ENCODE results near the gene STRAP. TPM values are rescaled to one million over a fixed set of nuclear protein-coding genes. Genes with fewer than 3 reads are reported as not detected.
A peak's percentile ranks its signal among the peaks of the same experiment; 100 is the strongest.

STRAP gene
- total and polyA plus RNA-seq, 10 of the 15 experiments (the other 5 are each of a cell fraction or from before 2014, with no cell fraction given), result 64.3 to 281 (median 119) TPM

GRCh38 chr12:15882118-15882971, at the start of gene STRAP (continued):
- no peak for TF ChIP-seq ZZZ3 (IDR thresholded peaks at IDR 0.05; ENCODE audit: control insufficient read depth, insufficient read length, low read depth)
- TF ChIP-seq FOXM1 (IDR thresholded peaks at IDR 0.05; ENCODE audit: low read depth, low read length), result no peak
- TF ChIP-seq RBBP5 (conservative IDR thresholded peaks at IDR 0.05), result no peak
- TF ChIP-seq CHD2 (IDR thresholded peaks at IDR 0.05; ENCODE audit: borderline replicate concordance, low read depth, low read length), result no peak
- TF ChIP-seq SIX5 (IDR thresholded peaks at IDR 0.05; ENCODE audit: low read depth, low read length, severe bottlenecking), result no peak
- no peak for TF ChIP-seq EZH2 (IDR thresholded peaks at IDR 0.05; ENCODE audit: borderline replicate concordance, control insufficient read depth, low read depth, low read length)
- TF ChIP-seq ZNF207 (IDR thresholded peaks at IDR 0.05; ENCODE audit: borderline replicate concordance), result no peak; the same call in 1 of the 2 replicates
- no peak for TF ChIP-seq E2F8 (IDR thresholded peaks at IDR 0.05; ENCODE audit: low read depth, partially characterized antibody)
- TF ChIP-seq MTA2 (IDR thresholded peaks at IDR 0.05; ENCODE audit: low read depth), result no peak
- no peak for TF ChIP-seq TCF7 (IDR thresholded peaks at IDR 0.05; ENCODE audit: borderline replicate concordance)
- peak; percentile 84 for TF ChIP-seq POU2F2 (IDR thresholded peaks at IDR 0.05; ENCODE audit: borderline replicate concordance, low read depth, low read length)
- no peak for TF ChIP-seq HDAC2 (IDR thresholded peaks at IDR 0.05)
- no peak for TF ChIP-seq ETV6 (conservative IDR thresholded peaks at IDR 0.05 in 1 of 2, IDR thresholded peaks at IDR 0.05 in 1 of 2; ENCODE audit: borderline replicate concordance in 1 of 2, low read depth in 1 of 2)
- no peak for TF ChIP-seq REST (IDR thresholded peaks at IDR 0.05; ENCODE audit: low read depth, low read length)
- no peak for TF ChIP-seq IRF4 (IDR thresholded peaks at IDR 0.05; ENCODE audit: low read depth, low read length)
- TF ChIP-seq RAD21 (IDR thresholded peaks at IDR 0.05; ENCODE audit: insufficient read depth, low read depth, low read length), result no peak
- TF ChIP-seq SMARCA5 (IDR thresholded peaks at IDR 0.05), result no peak
- no peak for TF ChIP-seq CTCF (IDR thresholded peaks at IDR 0.05 in 2 of 3, conservative IDR thresholded peaks at IDR 0.05 in 1 of 3; ENCODE audit: control insufficient read depth in 2 of 3, extremely low read depth in 1 of 3, insufficient read depth in 1 of 3, low read depth in 3 of 3, low read length in 3 of 3)
- no peak for TF ChIP-seq EGR1 (IDR thresholded peaks at IDR 0.05; ENCODE audit: borderline replicate concordance in 1 of 2, low read depth in 2 of 2, low read length in 2 of 2)
- no peak for TF ChIP-seq ZBED1 (IDR thresholded peaks at IDR 0.05; ENCODE audit: borderline replicate concordance)
- TF ChIP-seq SUPT20H (IDR thresholded peaks at IDR 0.05; ENCODE audit: borderline replicate concordance, control insufficient read depth, low read depth, low read length), result no peak
- TF ChIP-seq HCFC1 (IDR thresholded peaks at IDR 0.05; ENCODE audit: low read length), result peak; percentile 49

Measured in GM12878 (cell line).